Calu3 (cell line): Measurements from ENCODE around the gene KIRREL3. TPM values are rescaled to one million over a fixed set of nuclear protein-coding genes. Genes with fewer than 3 reads are reported as not detected.

Experiments
- BruUV-seq: library from RNA; stranded (reverse); fragments of 400-500 nt; replicated peaks from 2 replicates; lab custom pipeline; 2021; lab: Mats Ljungman, UMichigan
- CTCF ChIA-PET: fragments of 300-600 bp; sonication (Branson Sonifier 250); formaldehyde crosslinking; loops from one replicate; lab custom pipeline; 2022; ENCODE audit warnings: antibody characterized with exemption; lab: Charles Lee
- DNase-seq: peaks from one replicate; pipeline ENCODE4 v3.0.0; 2022
- H3K27ac Mint-ChIP-seq: one replicate; pipeline ENCODE4 v1.8.0; 2022; ENCODE audit warnings: mixed read lengths; ENCODE audit not compliant: unreplicated experiment
- H3K27me3 Mint-ChIP-seq: one replicate; pipeline ENCODE4 v1.8.0; 2022; ENCODE audit warnings: mixed read lengths; ENCODE audit not compliant: unreplicated experiment
- H3K36me3 Mint-ChIP-seq: one replicate; pipeline ENCODE4 v1.8.0; 2022; ENCODE audit warnings: mild to moderate bottlenecking, moderate library complexity, mixed read lengths; ENCODE audit not compliant: insufficient read depth, unreplicated experiment
- H3K4me1 Mint-ChIP-seq: one replicate; pipeline ENCODE4 v1.8.0; 2022; ENCODE audit warnings: mild to moderate bottlenecking, low read depth, mixed read lengths; ENCODE audit not compliant: unreplicated experiment
- H3K4me3 Mint-ChIP-seq: one replicate; pipeline ENCODE4 v1.8.0; 2022; ENCODE audit warnings: mild to moderate bottlenecking, low read depth, moderate library complexity, mixed read lengths; ENCODE audit not compliant: unreplicated experiment
- H3K9me3 Mint-ChIP-seq: one replicate; pipeline ENCODE4 v1.8.0; 2022; ENCODE audit warnings: low read depth, mixed read lengths; ENCODE audit not compliant: unreplicated experiment
- CTCF ChIP-seq: fragments of 200-600 bp; IDR thresholded peaks from one replicate; pipeline ENCODE4 v1.8.0; 2022; ENCODE audit warnings: antibody characterized with exemption; ENCODE audit not compliant: unreplicated experiment
- intact Hi-C: fragments of 100-400 bp; cut with micrococcal nuclease; formaldehyde crosslinking; loops from one replicate; pipeline ENCODE4 v1.10.0; 2022; ENCODE audit not compliant: unreplicated experiment
- total RNA-seq: library from RNA; stranded (reverse); gene quantifications from 2 replicates; pipeline ENCODE4 v1.2.3, GENCODE V29; 2022

KIRREL3 gene
- total RNA-seq, 1 experiment from 2014 or later: 0.26 TPM

- CTCF ChIA-PET: no interaction called here
- no TSS peak for BruUV-seq
- no peak overlapping the region for H3K27ac Mint-ChIP-seq
- H3K4me1 Mint-ChIP-seq: no peaks in the 10 kb centered on the region
- DNase-seq: no peak
- intact Hi-C loops: no loop called here
- peaks cover 2% of the 10 kb centered on the region for H3K9me3 Mint-ChIP-seq
- no peaks in the 10 kb centered on the region for H3K36me3 Mint-ChIP-seq
- no peak overlapping the region for H3K4me3 Mint-ChIP-seq
- peaks cover 64% of the 10 kb centered on the region for H3K27me3 Mint-ChIP-seq
- TF ChIP-seq CTCF: no peak
These were observed 538.1 kb downstream of the KIRREL3 start for GRCh38 chr11:126462422-126462821.

- no peaks in the 10 kb centered on the region for H3K36me3 Mint-ChIP-seq
- no peak for DNase-seq
- H3K9me3 Mint-ChIP-seq: peaks cover 2% of the 10 kb centered on the region
- CTCF ChIA-PET: no interaction called here
- H3K27me3 Mint-ChIP-seq: peaks cover 63% of the 10 kb centered on the region
- intact Hi-C loops: no loop called here
- no peak overlapping the region for H3K4me3 Mint-ChIP-seq
- no peaks in the 10 kb centered on the region for H3K4me1 Mint-ChIP-seq
- BruUV-seq: no TSS peak
- no peak overlapping the region for H3K27ac Mint-ChIP-seq
- TF ChIP-seq CTCF: no peak
These were observed 538.6 kb downstream of the KIRREL3 start for GRCh38 chr11:126461996-126462395.

GRCh38 chr11:126461096-126461440 lies 539.5 kb downstream of the KIRREL3 start:
- Mint-ChIP-seq H3K36me3 (no peaks in the 10 kb centered on the region), H3K4me3 (no peak overlapping the region), H3K27me3 (peaks cover 53% of the 10 kb centered on the region), H3K9me3 (peaks cover 2% of the 10 kb centered on the region), H3K27ac (no peak overlapping the region), H3K4me1 (no peaks in the 10 kb centered on the region)
- CTCF ChIA-PET: no interaction called here
- BruUV-seq: no TSS peak
- no peak for DNase-seq
- TF ChIP-seq CTCF: no peak
- intact Hi-C loops: no loop called here

DNA sequence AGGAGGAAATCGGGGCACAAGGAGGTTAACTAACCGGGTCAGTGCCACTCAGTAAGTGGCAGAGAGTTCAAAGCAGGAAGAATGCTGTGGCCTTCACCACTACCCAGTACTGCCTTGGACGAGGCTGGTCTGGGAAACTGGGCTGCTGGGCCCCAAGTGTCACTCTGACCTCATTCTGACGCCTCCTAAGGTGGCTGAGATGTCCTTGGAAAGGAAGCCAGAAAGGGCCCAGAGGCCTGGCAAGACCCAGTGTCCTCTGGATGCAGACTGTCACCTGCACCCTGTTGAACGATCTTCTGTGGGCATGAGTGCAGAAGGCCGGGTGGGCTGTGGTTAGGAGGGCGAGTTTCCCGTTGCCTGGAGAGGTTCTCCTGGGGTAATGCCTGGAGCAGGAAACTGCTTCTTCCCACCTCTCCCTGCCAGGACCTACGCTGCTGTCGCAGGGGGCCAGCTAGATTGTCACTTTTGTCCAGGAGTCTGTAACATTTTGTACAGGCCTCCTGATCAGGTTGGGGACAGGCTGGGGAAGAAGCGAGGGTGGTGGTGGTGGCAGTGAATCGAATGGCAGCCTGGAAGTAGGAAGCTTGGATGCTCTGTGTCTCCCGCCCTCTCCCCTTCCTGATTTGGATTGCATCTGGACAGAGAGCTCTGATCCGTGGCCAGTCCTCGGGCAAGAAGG lies 540.0 kb downstream of the KIRREL3 start:
- intact Hi-C loops: no loop called here
- peaks cover 48% of the 10 kb centered on the region for H3K27me3 Mint-ChIP-seq
- H3K4me1 Mint-ChIP-seq: no peaks in the 10 kb centered on the region
- CTCF ChIA-PET: no interaction called here
- DNase-seq: no peak
- no peak overlapping the region for H3K4me3 Mint-ChIP-seq
- TF ChIP-seq CTCF: no peak
- peaks cover 2% of the 10 kb centered on the region for H3K9me3 Mint-ChIP-seq
- no peaks in the 10 kb centered on the region for H3K36me3 Mint-ChIP-seq
- H3K27ac Mint-ChIP-seq: no peak overlapping the region
- BruUV-seq: no TSS peak
